Measurements from ENCODE around the gene WDR19.

GRCh38 chr4:39255871-39256270, 73.5 kb downstream of the WDR19 start:
- TF ChIP-seq CTCF (IDR thresholded peaks at IDR 0.05) (no peak), EZH2 (IDR thresholded peaks at IDR 0.05) (no peak)

All from neural progenitor cell (in vitro differentiated cells).